GM12878 (cell line): Measurements from ENCODE around the gene CNTN2.

Experiments
- BRCA1 ChIP-seq: IDR thresholded peaks from 2 replicates; pipeline ENCODE4 v1.6.1; 2011; ENCODE audit warnings: low read depth, low read length, improper control_type of control experiment
- CHD1 ChIP-seq: IDR thresholded peaks from 2 replicates; pipeline ENCODE4 v1.6.1; 2012; ENCODE audit warnings: low read depth, low read length, improper control_type of control experiment
- CHD2 ChIP-seq: IDR thresholded peaks from 2 replicates; pipeline ENCODE4 v1.6.1; 2011; ENCODE audit warnings: low read depth, low read length, improper control_type of control experiment, borderline replicate concordance
- EP300 ChIP-seq, 2 experiments: fragments of 150-350 bp in 1 of 2; IDR thresholded peaks; 2 replicates each; pipeline ENCODE4 v1.6.1; 2011 to 2012; ENCODE audit warnings: low read depth in 2 of 2, low read length in 2 of 2, borderline replicate concordance in 1 of 2, improper control_type of control experiment in 1 of 2, inconsistent platforms in 1 of 2; ENCODE audit not compliant: control insufficient read depth in 1 of 2
- EZH2 ChIP-seq: IDR thresholded peaks from 2 replicates; pipeline ENCODE4 v1.6.1; 2012; ENCODE audit warnings: low read depth, mild to moderate bottlenecking, control low read depth, inconsistent platforms, low read length, borderline replicate concordance; ENCODE audit not compliant: control insufficient read depth
- GABPA ChIP-seq: IDR thresholded peaks from 2 replicates; pipeline ENCODE4 v1.6.1; 2014; ENCODE audit warnings: antibody characterized with exemption, low read depth, mild to moderate bottlenecking, inconsistent platforms
- KAT2A ChIP-seq: conservative IDR thresholded peaks from 2 replicates; pipeline ENCODE4 v1.6.1; 2011; ENCODE audit warnings: low read depth, low read length; ENCODE audit not compliant: control insufficient read depth
- MXI1 ChIP-seq: fragments of 150-350 bp; IDR thresholded peaks from 2 replicates; pipeline ENCODE4 v1.6.1; 2011; ENCODE audit warnings: low read depth, mild to moderate bottlenecking, inconsistent platforms, low read length, improper control_type of control experiment
- NBN ChIP-seq: fragments of 450-650 bp; IDR thresholded peaks from 2 replicates; pipeline ENCODE4 v1.6.1; 2016
- RFX5 ChIP-seq: IDR thresholded peaks from 2 replicates; pipeline ENCODE4 v1.6.1; 2011; ENCODE audit warnings: low read depth, low read length, improper control_type of control experiment
- STAT1 ChIP-seq: fragments of 450-650 bp; conservative IDR thresholded peaks from 2 replicates; pipeline ENCODE4 v1.6.1; 2014; ENCODE audit warnings: antibody characterized with exemption, mild to moderate bottlenecking
- TF ChIP-seq, protein P1 (sequence below), 3 experiments: IDR thresholded peaks in 2 of 3; conservative IDR thresholded peaks in 1 of 3; 2 replicates each; pipeline ENCODE4 v1.5.1; 2011; ENCODE audit warnings: low read depth in 3 of 3, low read length in 3 of 3, mild to moderate bottlenecking in 3 of 3, control low read depth in 2 of 3, moderate library complexity in 2 of 3, inconsistent platforms in 1 of 3, mixed read lengths in 1 of 3; ENCODE audit not compliant: control insufficient read depth in 2 of 3, insufficient read depth in 1 of 3; ENCODE audit errors: extremely low read depth in 1 of 3
- TF ChIP-seq, protein P2 (sequence below): IDR thresholded peaks from 2 replicates; pipeline ENCODE4 v1.6.1; 2011; ENCODE audit warnings: low read depth, low read length, improper control_type of control experiment, borderline replicate concordance

DNA sequence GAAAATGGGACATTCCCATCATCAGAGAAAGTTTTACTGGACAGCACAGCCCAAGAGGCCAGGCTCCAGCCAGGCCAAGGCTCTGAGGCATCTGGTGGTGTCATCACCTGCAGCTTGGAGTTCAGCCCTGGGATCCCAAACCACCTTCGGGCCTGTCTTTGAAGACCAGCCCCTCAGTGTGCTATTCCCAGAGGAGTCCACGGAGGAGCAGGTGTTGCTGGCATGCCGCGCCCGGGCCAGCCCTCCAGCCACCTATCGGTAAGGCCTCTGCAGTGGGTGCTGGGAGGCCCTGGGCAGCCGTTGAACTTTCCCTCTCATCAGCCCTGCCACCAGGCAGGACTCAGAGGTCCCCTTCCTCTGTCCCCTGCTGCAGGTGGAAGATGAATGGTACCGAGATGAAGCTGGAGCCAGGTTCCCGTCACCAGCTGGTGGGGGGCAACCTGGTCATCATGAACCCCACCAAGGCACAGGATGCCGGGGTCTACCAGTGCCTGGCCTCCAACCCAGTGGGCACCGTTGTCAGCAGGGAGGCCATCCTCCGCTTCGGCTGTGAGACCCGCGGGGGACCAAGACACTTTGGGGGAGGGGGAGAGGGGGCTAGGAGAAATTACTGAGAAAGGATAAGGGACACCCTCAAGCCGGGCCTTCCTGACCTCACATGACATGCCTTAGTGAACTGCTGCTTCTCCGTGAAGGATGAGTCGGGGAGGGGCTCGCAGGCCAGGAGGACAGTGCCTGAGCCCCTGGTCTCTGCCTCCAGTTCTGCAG lies 15.0 kb downstream of the CNTN2 start:
- no peak for TF ChIP-seq RFX5
- TF ChIP-seq EP300 (IDR thresholded peaks at IDR 0.05; ENCODE audit: borderline replicate concordance in 1 of 2, control insufficient read depth in 1 of 2, low read depth in 2 of 2, low read length in 2 of 2), result no peak
- TF ChIP-seq, protein P1, sequence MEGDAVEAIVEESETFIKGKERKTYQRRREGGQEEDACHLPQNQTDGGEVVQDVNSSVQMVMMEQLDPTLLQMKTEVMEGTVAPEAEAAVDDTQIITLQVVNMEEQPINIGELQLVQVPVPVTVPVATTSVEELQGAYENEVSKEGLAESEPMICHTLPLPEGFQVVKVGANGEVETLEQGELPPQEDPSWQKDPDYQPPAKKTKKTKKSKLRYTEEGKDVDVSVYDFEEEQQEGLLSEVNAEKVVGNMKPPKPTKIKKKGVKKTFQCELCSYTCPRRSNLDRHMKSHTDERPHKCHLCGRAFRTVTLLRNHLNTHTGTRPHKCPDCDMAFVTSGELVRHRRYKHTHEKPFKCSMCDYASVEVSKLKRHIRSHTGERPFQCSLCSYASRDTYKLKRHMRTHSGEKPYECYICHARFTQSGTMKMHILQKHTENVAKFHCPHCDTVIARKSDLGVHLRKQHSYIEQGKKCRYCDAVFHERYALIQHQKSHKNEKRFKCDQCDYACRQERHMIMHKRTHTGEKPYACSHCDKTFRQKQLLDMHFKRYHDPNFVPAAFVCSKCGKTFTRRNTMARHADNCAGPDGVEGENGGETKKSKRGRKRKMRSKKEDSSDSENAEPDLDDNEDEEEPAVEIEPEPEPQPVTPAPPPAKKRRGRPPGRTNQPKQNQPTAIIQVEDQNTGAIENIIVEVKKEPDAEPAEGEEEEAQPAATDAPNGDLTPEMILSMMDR (IDR thresholded peaks at IDR 0.05 in 2 of 3, conservative IDR thresholded peaks at IDR 0.05 in 1 of 3; ENCODE audit: control insufficient read depth in 2 of 3, extremely low read depth in 1 of 3, insufficient read depth in 1 of 3, low read depth in 3 of 3, low read length in 3 of 3), result no peak
- TF ChIP-seq MXI1, result no peak
- TF ChIP-seq NBN, result no peak
- no peak for TF ChIP-seq CHD2
- TF ChIP-seq CHD1, result no peak
- no peak for TF ChIP-seq KAT2A
- no peak for TF ChIP-seq EZH2
- TF ChIP-seq, protein P2, sequence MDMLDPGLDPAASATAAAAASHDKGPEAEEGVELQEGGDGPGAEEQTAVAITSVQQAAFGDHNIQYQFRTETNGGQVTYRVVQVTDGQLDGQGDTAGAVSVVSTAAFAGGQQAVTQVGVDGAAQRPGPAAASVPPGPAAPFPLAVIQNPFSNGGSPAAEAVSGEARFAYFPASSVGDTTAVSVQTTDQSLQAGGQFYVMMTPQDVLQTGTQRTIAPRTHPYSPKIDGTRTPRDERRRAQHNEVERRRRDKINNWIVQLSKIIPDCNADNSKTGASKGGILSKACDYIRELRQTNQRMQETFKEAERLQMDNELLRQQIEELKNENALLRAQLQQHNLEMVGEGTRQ, result no peak
- no peak for TF ChIP-seq STAT1
- TF ChIP-seq GABPA, result no peak
- TF ChIP-seq BRCA1, result no peak
